HEK293 (cell line): ENCODE results near the gene GNG12.

ENCODE experiments used
- CTCF ChIA-PET: fragments of 350-600 bp; formaldehyde crosslinking; extraction: SDS; loops from one replicate; lab custom pipeline; 2021; ENCODE audit warnings: antibody characterized with exemption; lab: Yijun Ruan, JAX
- POLR2A ChIA-PET: fragments of 300-600 bp; formaldehyde crosslinking; extraction: SDS; loops from one replicate; lab custom pipeline; 2020; ENCODE audit warnings: antibody characterized with exemption, inconsistent platforms; lab: Yijun Ruan, JAX
- H3K27ac ChIP-seq: fragments of 200-500 bp; sonication (Bioruptor generic); 2 replicates; pipeline ENCODE4 v1.5.1; 2014; ENCODE audit warnings: low read depth, low read length, control low read depth, inconsistent platforms; ENCODE audit errors: extremely low read depth
- H3K36me3 ChIP-seq, 2 experiments: fragments of 200-500 bp in 1 of 2; sonication (Bioruptor generic) in 1 of 2; 1 replicate in 1 of 2; 2 replicates in 1 of 2; pipeline ENCODE4 v1.5.1; 2014 to 2017; ENCODE audit warnings: inconsistent platforms in 2 of 2, low read length in 2 of 2; ENCODE audit not compliant: control insufficient read depth in 2 of 2, insufficient read depth in 1 of 2
- H3K4me1 ChIP-seq: fragments of 200-500 bp; sonication (Bioruptor generic); 2 replicates; pipeline ENCODE4 v1.5.1; 2014; ENCODE audit warnings: mild to moderate bottlenecking, low read length, inconsistent platforms; ENCODE audit not compliant: control insufficient read depth, insufficient read depth
- H3K4me3 ChIP-seq: 2 replicates; pipeline ENCODE4 v1.5.1; 2011; ENCODE audit warnings: low read depth, mild to moderate bottlenecking, control low read depth, low read length, moderate library complexity
- H3K9me3 ChIP-seq: fragments of 200-500 bp; sonication (Bioruptor generic); 2 replicates; pipeline ENCODE4 v1.5.1; 2014; ENCODE audit warnings: low read depth, low read length, inconsistent platforms; ENCODE audit not compliant: control insufficient read depth, insufficient read depth
- KLF16 ChIP-seq: fragments of 450-650 bp; formaldehyde crosslinking; IDR thresholded peaks from 2 replicates; pipeline ENCODE4 v1.5.1; 2017; ENCODE audit warnings: missing biosample characterization, missing genetic modification characterization
- SCRT2 ChIP-seq: fragments of 450-650 bp; formaldehyde crosslinking; IDR thresholded peaks from 2 replicates; pipeline ENCODE4 v1.5.1; 2016; ENCODE audit warnings: missing biosample characterization, missing genetic modification characterization
- SP7 ChIP-seq: fragments of 450-650 bp; formaldehyde crosslinking; IDR thresholded peaks from 2 replicates; pipeline ENCODE4 v1.5.1; 2016; ENCODE audit warnings: missing biosample characterization, missing genetic modification characterization
- ZBTB17 ChIP-seq: fragments of 450-650 bp; formaldehyde crosslinking; IDR thresholded peaks from 2 replicates; pipeline ENCODE4 v1.5.1; 2016; ENCODE audit warnings: missing biosample characterization, missing genetic modification characterization
- ZEB2 ChIP-seq: fragments of 450-650 bp; formaldehyde crosslinking; IDR thresholded peaks from 2 replicates; pipeline ENCODE4 v1.5.1; 2016; ENCODE audit warnings: missing biosample characterization, missing genetic modification characterization
- ZFHX2 ChIP-seq: fragments of 450-650 bp; formaldehyde crosslinking; conservative IDR thresholded peaks from 2 replicates; pipeline ENCODE4 v1.5.1; 2016; ENCODE audit warnings: missing biosample characterization, missing genetic modification characterization
- ZFP3 ChIP-seq: fragments of 450-650 bp; formaldehyde crosslinking; IDR thresholded peaks from 2 replicates; pipeline ENCODE4 v1.5.1; 2016; ENCODE audit warnings: low read depth, missing biosample characterization, missing genetic modification characterization
- ZNF10 ChIP-seq: fragments of 450-650 bp; formaldehyde crosslinking; IDR thresholded peaks from 2 replicates; pipeline ENCODE4 v1.5.1; 2017; ENCODE audit warnings: missing biosample characterization, missing genetic modification characterization
- ZNF140 ChIP-seq: fragments of 450-650 bp; formaldehyde crosslinking; IDR thresholded peaks from 2 replicates; pipeline ENCODE4 v1.5.1; 2016; ENCODE audit warnings: missing biosample characterization, missing genetic modification characterization
- ZNF16 ChIP-seq: fragments of 450-650 bp; formaldehyde crosslinking; IDR thresholded peaks from 2 replicates; pipeline ENCODE4 v1.5.1; 2016; ENCODE audit warnings: low read depth, missing biosample characterization, missing genetic modification characterization
- ZNF366 ChIP-seq: fragments of 450-650 bp; formaldehyde crosslinking; conservative IDR thresholded peaks from 2 replicates; pipeline ENCODE4 v1.5.1; 2016; ENCODE audit warnings: missing biosample characterization, missing genetic modification characterization
- ZNF391 ChIP-seq: fragments of 450-650 bp; formaldehyde crosslinking; IDR thresholded peaks from 2 replicates; pipeline ENCODE4 v1.5.1; 2016; ENCODE audit warnings: low read depth, missing biosample characterization, missing genetic modification characterization, borderline replicate concordance
- ZNF423 ChIP-seq: fragments of 450-650 bp; formaldehyde crosslinking; IDR thresholded peaks from 2 replicates; pipeline ENCODE4 v1.5.1; 2016; ENCODE audit warnings: missing biosample characterization, missing genetic modification characterization
- ZNF596 ChIP-seq: fragments of 450-650 bp; IDR thresholded peaks from 2 replicates; pipeline ENCODE4 v1.5.0; 2018; ENCODE audit warnings: missing biosample characterization, mild to moderate bottlenecking, missing genetic modification characterization, moderate library complexity
- TF ChIP-seq, protein P1 (sequence below): fragments of 450-650 bp; formaldehyde crosslinking; IDR thresholded peaks from 2 replicates; pipeline ENCODE4 v1.5.1; 2016; ENCODE audit warnings: missing biosample characterization, missing genetic modification characterization
- TF ChIP-seq, protein P2 (sequence below): fragments of 450-650 bp; formaldehyde crosslinking; IDR thresholded peaks from 2 replicates; pipeline ENCODE4 v1.5.1; 2016; ENCODE audit warnings: missing biosample characterization, missing genetic modification characterization, borderline replicate concordance
- TF ChIP-seq, protein P3 (sequence below): fragments of 450-650 bp; formaldehyde crosslinking; IDR thresholded peaks from 2 replicates; pipeline ENCODE4 v1.5.1; 2016; ENCODE audit warnings: missing biosample characterization, missing genetic modification characterization
- TF ChIP-seq, protein P4 (sequence below): fragments of 450-650 bp; formaldehyde crosslinking; IDR thresholded peaks from 2 replicates; pipeline ENCODE4 v1.5.1; 2016; ENCODE audit warnings: missing biosample characterization, missing genetic modification characterization
- TF ChIP-seq, protein P5 (sequence below): fragments of 450-650 bp; formaldehyde crosslinking; IDR thresholded peaks from 2 replicates; pipeline ENCODE4 v1.5.1; 2017; ENCODE audit warnings: missing biosample characterization, missing genetic modification characterization
- TF ChIP-seq, protein P6 (sequence below): fragments of 450-650 bp; formaldehyde crosslinking; IDR thresholded peaks from 2 replicates; pipeline ENCODE4 v1.5.1; 2016; ENCODE audit warnings: missing biosample characterization, missing genetic modification characterization

The GNG12 gene

DNA sequence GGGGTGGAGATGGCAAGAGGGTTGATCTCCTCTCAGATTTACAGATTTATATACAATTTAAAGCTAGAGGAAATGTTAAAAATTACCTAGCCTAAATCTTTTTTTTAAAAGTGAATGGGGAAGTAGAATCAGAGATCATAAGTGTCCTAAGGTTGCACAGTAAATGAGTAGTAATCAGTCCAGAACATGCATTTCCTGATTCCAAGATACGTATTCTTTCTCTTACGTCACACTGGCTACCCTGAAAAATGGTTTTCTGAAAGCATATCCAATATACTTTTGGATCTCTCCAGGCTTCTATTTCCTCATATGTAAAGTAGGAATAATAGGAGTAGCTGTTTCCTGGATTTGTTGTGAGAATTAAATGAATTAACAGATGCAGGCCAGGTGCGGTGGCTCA is 136.6 kb downstream of the GNG12 start (continued):
- TF ChIP-seq KLF16, result no peak
- TF ChIP-seq, protein P1, sequence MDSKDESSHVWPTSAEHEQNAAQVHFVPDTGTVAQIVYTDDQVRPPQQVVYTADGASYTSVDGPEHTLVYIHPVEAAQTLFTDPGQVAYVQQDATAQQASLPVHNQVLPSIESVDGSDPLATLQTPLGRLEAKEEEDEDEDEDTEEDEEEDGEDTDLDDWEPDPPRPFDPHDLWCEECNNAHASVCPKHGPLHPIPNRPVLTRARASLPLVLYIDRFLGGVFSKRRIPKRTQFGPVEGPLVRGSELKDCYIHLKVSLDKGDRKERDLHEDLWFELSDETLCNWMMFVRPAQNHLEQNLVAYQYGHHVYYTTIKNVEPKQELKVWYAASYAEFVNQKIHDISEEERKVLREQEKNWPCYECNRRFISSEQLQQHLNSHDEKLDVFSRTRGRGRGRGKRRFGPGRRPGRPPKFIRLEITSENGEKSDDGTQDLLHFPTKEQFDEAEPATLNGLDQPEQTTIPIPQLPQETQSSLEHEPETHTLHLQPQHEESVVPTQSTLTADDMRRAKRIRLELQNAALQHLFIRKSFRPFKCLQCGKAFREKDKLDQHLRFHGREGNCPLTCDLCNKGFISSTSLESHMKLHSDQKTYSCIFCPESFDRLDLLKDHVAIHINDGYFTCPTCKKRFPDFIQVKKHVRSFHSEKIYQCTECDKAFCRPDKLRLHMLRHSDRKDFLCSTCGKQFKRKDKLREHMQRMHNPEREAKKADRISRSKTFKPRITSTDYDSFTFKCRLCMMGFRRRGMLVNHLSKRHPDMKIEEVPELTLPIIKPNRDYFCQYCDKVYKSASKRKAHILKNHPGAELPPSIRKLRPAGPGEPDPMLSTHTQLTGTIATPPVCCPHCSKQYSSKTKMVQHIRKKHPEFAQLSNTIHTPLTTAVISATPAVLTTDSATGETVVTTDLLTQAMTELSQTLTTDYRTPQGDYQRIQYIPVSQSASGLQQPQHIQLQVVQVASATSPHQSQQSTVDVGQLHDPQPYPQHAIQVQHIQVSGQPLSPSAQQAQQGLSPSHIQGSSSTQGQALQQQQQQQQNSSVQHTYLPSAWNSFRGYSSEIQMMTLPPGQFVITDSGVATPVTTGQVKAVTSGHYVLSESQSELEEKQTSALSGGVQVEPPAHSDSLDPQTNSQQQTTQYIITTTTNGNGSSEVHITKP, result no peak

DNA sequence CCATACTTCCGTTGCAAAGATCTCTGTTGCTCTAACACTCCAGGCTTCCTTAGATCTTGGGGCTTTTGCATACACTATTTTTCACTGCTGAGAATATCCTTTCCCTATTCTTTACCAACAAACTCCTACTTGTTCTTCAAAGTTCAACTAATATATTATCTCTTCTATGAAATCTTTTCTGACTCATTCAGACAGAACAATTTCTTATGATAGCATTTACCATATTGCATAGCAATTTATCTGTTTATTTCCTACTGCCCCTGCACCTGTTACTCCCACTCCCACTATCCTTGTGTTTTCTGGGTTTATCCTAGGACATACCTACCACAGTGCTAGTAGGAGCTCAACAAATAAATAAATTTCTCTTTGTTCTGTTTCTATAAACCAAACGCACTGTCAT is 137.3 kb downstream of the GNG12 start:
- TF ChIP-seq, protein P2, sequence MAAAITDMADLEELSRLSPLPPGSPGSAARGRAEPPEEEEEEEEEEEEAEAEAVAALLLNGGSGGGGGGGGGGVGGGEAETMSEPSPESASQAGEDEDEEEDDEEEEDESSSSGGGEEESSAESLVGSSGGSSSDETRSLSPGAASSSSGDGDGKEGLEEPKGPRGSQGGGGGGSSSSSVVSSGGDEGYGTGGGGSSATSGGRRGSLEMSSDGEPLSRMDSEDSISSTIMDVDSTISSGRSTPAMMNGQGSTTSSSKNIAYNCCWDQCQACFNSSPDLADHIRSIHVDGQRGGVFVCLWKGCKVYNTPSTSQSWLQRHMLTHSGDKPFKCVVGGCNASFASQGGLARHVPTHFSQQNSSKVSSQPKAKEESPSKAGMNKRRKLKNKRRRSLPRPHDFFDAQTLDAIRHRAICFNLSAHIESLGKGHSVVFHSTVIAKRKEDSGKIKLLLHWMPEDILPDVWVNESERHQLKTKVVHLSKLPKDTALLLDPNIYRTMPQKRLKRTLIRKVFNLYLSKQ (tag by site-specific recombination), result no peak
- TF ChIP-seq ZFP3 (peak; percentile 60), SCRT2 (tag by site-specific recombination) (peak; percentile 55; the same call in 1 of the 2 replicates), ZNF140 (no peak)
- TF ChIP-seq, protein P3, sequence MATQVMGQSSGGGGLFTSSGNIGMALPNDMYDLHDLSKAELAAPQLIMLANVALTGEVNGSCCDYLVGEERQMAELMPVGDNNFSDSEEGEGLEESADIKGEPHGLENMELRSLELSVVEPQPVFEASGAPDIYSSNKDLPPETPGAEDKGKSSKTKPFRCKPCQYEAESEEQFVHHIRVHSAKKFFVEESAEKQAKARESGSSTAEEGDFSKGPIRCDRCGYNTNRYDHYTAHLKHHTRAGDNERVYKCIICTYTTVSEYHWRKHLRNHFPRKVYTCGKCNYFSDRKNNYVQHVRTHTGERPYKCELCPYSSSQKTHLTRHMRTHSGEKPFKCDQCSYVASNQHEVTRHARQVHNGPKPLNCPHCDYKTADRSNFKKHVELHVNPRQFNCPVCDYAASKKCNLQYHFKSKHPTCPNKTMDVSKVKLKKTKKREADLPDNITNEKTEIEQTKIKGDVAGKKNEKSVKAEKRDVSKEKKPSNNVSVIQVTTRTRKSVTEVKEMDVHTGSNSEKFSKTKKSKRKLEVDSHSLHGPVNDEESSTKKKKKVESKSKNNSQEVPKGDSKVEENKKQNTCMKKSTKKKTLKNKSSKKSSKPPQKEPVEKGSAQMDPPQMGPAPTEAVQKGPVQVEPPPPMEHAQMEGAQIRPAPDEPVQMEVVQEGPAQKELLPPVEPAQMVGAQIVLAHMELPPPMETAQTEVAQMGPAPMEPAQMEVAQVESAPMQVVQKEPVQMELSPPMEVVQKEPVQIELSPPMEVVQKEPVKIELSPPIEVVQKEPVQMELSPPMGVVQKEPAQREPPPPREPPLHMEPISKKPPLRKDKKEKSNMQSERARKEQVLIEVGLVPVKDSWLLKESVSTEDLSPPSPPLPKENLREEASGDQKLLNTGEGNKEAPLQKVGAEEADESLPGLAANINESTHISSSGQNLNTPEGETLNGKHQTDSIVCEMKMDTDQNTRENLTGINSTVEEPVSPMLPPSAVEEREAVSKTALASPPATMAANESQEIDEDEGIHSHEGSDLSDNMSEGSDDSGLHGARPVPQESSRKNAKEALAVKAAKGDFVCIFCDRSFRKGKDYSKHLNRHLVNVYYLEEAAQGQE, result no peak
- Histone ChIP-seq H3K4me3 (no peak overlapping the region), H3K27ac (no peak overlapping the region), H3K4me1 (no peaks in the 10 kb centered on the region), H3K9me3 (no peaks in the 10 kb centered on the region), H3K36me3 (peaks cover 2 to 14% of the 10 kb centered on the region in 2 experiments; a peak in 1 of 3 replicates)
- ChIA-PET CTCF (interaction anchor here (0.6 kb wide), 1 partner anchor 42 kb away, joined by 3 read pairs; no protein-coding TSS in a partner anchor), POLR2A (no interaction called here)

DNA sequence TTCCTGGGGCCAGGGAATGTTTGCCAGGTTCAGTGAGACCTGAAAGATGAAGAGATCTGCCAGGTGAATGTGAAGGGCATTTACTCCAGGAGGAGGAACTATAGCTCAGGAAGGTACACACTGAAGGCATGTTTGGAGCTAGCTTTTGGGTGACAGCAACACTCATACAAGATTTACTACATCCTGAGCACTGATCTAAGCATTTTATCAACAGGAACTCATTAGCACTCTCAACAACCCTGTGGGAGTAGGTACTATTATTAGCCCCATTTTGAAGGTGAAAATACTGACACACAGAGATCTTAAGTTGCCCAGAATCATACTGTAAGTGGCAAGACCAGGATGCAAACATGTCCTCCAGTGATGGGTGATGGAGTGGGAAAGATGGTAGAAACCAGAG is 141.6 kb downstream of the GNG12 start:
- Histone ChIP-seq H3K4me3 (no peak overlapping the region), H3K36me3 (peaks cover 14 to 56% of the 10 kb centered on the region in 2 experiments; a peak in 2 of 3 replicates), H3K4me1 (no peaks in the 10 kb centered on the region; the same call in 1 of the 2 replicates)
- CTCF ChIA-PET, result interaction anchor here (0.9 to 2.0 kb wide), 4 partner anchors 9 to 159 kb away, joined by 3 to 12 read pairs (median 5); no protein-coding TSS in a partner anchor
- TF ChIP-seq ZBTB17 (tag by site-specific recombination), result peak; percentile 29; the same call in 1 of the 2 replicates
- TF ChIP-seq ZNF391 (tag by site-specific recombination), result no peak
- no peak for TF ChIP-seq ZNF423 (tag by site-specific recombination)
- TF ChIP-seq ZNF10 (tag by site-specific recombination), result no peak
- TF ChIP-seq, protein P4, sequence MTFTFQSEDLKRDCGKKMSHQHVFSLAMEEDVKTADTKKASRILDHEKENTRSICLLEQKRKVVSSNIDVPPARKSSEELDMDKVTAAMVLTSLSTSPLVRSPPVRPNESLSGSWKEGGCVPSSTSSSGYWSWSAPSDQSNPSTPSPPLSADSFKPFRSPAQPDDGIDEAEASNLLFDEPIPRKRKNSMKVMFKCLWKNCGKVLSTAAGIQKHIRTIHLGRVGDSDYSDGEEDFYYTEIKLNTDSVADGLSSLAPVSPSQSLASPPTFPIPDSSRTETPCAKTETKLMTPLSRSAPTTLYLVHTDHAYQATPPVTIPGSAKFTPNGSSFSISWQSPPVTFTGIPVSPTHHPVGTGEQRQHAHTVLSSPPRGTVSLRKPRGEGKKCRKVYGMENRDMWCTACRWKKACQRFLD (tag by site-specific recombination), result no peak
- TF ChIP-seq, protein P5, sequence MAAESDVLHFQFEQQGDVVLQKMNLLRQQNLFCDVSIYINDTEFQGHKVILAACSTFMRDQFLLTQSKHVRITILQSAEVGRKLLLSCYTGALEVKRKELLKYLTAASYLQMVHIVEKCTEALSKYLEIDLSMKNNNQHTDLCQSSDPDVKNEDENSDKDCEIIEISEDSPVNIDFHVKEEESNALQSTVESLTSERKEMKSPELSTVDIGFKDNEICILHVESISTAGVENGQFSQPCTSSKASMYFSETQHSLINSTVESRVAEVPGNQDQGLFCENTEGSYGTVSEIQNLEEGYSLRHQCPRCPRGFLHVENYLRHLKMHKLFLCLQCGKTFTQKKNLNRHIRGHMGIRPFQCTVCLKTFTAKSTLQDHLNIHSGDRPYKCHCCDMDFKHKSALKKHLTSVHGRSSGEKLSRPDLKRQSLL (tag by site-specific recombination), result no peak
- no peak for TF ChIP-seq ZNF596 (tag by site-specific recombination)
- no peak for TF ChIP-seq ZFHX2
- TF ChIP-seq, protein P6, sequence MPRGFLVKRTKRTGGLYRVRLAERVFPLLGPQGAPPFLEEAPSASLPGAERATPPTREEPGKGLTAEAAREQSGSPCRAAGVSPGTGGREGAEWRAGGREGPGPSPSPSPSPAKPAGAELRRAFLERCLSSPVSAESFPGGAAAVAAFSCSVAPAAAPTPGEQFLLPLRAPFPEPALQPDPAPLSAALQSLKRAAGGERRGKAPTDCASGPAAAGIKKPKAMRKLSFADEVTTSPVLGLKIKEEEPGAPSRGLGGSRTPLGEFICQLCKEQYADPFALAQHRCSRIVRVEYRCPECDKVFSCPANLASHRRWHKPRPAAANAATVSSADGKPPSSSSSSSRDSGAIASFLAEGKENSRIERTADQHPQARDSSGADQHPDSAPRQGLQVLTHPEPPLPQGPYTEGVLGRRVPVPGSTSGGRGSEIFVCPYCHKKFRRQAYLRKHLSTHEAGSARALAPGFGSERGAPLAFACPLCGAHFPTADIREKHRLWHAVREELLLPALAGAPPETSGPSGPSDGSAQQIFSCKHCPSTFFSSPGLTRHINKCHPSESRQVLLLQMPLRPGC (tag by site-specific recombination), result 0 out of 2 replicates have a peak, but pooled peaks have one; percentile 20
- no peak for TF ChIP-seq ZNF16 (tag by site-specific recombination)
- TF ChIP-seq ZEB2, result peak; percentile 50; the same call in 1 of the 2 replicates
- peak; percentile 49; the same call in 1 of the 2 replicates for TF ChIP-seq ZNF366
- peak; percentile 68 for TF ChIP-seq SP7 (tag by site-specific recombination)
- TF ChIP-seq, all 188 proteins: peak for 5
- POLR2A ChIA-PET, result interaction anchor here (0.6 to 1.0 kb wide), 3 partner anchors 9 to 79 kb away, joined by 3 to 8 read pairs (median 3); no protein-coding TSS in a partner anchor
- Histone ChIP-seq H3K9me3 (no peaks in the 10 kb centered on the region), H3K27ac (no peak overlapping the region)
